Measurements from ENCODE around the gene ADARB1.

GRCh38 chr21:45117314-45117713 lies 42.9 kb downstream of the ADARB1 start:
- TF ChIP-seq POLR2A (IDR thresholded peaks at IDR 0.05) (no peak), CTCF (IDR thresholded peaks at IDR 0.05) (no peak), EP300 (IDR thresholded peaks at IDR 0.05; ENCODE audit: low read depth) (no peak)

Measured in transverse colon (tissue), 3 donors.